ENCODE data around the gene GLT1D1. TPM values are rescaled to one million over a fixed set of nuclear protein-coding genes. Genes with fewer than 3 reads are reported as not detected.

The GLT1D1 gene
- total and polyA plus RNA-seq, 2 donors (not counting 3 experiments of a cell fraction or from before 2014, with no cell fraction given): not detected

DNA sequence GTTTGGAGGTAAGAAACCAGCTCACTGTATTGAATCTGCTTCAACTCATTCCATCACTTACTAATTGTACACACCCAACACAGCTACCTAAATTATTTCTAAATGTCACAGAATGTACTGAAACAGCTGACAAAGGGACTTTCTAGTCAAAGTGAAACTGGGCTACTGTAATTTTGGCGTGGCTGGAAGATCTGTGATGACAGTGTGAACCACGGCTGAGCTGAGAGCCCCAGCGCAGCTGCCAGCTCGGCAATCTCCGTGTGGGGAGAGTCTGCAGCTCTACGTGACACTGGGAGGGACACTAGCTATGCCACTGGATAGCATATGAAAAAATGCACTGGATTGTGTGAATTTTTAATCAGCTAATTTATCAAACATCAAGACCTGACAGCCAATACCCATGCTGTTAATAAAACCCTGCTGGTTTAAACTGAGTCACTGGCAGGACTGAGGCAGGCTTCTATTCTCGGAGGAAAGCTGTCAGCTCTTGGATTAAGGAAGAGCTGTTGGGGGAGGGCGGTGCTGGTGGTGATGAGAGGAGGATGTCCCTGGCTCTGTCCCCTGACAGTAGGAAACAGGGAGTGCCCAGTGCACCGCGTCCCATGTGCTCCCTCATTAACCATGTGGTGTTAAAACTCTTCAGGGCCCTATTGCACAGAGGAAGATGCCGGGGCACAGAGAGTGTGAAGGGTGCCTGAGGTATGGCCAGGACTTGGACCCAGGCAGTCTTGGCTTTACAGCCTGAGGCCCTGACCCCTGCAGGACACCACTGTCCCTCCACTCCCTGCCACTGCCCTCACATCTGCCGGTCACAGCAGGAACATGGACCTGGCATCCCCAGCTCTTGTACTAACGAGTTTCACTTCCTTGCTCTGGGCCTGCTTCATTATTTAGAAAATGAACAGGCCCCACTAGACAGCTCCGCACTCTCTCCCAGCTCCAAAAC lies 42.8 kb upstream of the GLT1D1 start:
- H3K27me3 ChIP-seq (ENCODE audit: control insufficient read depth in 2 of 2, insufficient read depth in 2 of 2, low read length in 2 of 2): no peaks in the 10 kb centered on the region
- TF ChIP-seq MYC (IDR thresholded peaks at IDR 0.05; ENCODE audit: low read depth, low read length): no peak
- TF ChIP-seq POLR2A (IDR thresholded peaks at IDR 0.05; ENCODE audit: low read depth, low read length): no peak
- no peaks in the 10 kb centered on the region for H3K4me1 ChIP-seq (ENCODE audit: control insufficient read depth, extremely low read depth, insufficient read depth, low read length)
- no peaks in the 10 kb centered on the region for H3K9me1 ChIP-seq (replicated peaks; ENCODE audit: control insufficient read depth, extremely low read depth, insufficient read depth, low read length)
- no peak overlapping the region for H3K4me2 ChIP-seq (ENCODE audit: insufficient read depth, low read length)
- no peak overlapping the region for H3K27ac ChIP-seq (ENCODE audit: insufficient read depth, low read depth, low read length)
- peaks cover 9 to 21% of the 10 kb centered on the region in 2 experiments for H3K36me3 ChIP-seq (ENCODE audit: control insufficient read depth in 2 of 2, extremely low read depth in 1 of 2, insufficient read depth in 2 of 2, low read length in 2 of 2)
- peaks cover 4% of the 10 kb centered on the region for H4K20me1 ChIP-seq (replicated peaks; ENCODE audit: control insufficient read depth, extremely low read depth, insufficient read depth, low read length)
- FAIRE-seq (no peak), DNase-seq (ENCODE audit: low read depth, low spot score) (no peak)
- no peak overlapping the region for H3K4me3 ChIP-seq (replicated peaks in 1 of 3; ENCODE audit: insufficient read depth in 1 of 3, low read depth in 1 of 3, low read length in 3 of 3)
- POLR2A ChIA-PET: no interaction called here
- H3K9ac ChIP-seq (replicated peaks; ENCODE audit: extremely low read depth, insufficient read depth, low read length): no peak overlapping the region
- dilution Hi-C loops (cut with MboI; ENCODE audit: extremely low pct_ligation_motif_present, low sequenced_read_pairs) (no loop called here), intact Hi-C loops (cut with micrococcal nuclease) (no loop called here)
- no peak overlapping the region for H2AFZ ChIP-seq (ENCODE audit: low read depth, low read length)
- H3K9me3 ChIP-seq (replicated peaks; ENCODE audit: control insufficient read depth, insufficient read depth, low read length): no peaks in the 10 kb centered on the region
- peaks cover 54% of the 10 kb centered on the region for H3K79me2 ChIP-seq (ENCODE audit: control insufficient read depth, insufficient read depth, low read length)
- no TSS peak for BruUV-seq (replicated peaks)
- CTCF ChIA-PET: interaction anchor here (1.1 to 1.5 kb wide), 3 partner anchors 12 to 26 kb away, joined by 3 to 6 read pairs (median 5); no protein-coding TSS in a partner anchor

- H3K9me1 ChIP-seq (replicated peaks; ENCODE audit: control insufficient read depth, extremely low read depth, insufficient read depth, low read length): no peaks in the 10 kb centered on the region
- no peaks in the 10 kb centered on the region for H3K9me3 ChIP-seq (replicated peaks; ENCODE audit: control insufficient read depth, insufficient read depth, low read length)
- TF ChIP-seq, protein P1, sequence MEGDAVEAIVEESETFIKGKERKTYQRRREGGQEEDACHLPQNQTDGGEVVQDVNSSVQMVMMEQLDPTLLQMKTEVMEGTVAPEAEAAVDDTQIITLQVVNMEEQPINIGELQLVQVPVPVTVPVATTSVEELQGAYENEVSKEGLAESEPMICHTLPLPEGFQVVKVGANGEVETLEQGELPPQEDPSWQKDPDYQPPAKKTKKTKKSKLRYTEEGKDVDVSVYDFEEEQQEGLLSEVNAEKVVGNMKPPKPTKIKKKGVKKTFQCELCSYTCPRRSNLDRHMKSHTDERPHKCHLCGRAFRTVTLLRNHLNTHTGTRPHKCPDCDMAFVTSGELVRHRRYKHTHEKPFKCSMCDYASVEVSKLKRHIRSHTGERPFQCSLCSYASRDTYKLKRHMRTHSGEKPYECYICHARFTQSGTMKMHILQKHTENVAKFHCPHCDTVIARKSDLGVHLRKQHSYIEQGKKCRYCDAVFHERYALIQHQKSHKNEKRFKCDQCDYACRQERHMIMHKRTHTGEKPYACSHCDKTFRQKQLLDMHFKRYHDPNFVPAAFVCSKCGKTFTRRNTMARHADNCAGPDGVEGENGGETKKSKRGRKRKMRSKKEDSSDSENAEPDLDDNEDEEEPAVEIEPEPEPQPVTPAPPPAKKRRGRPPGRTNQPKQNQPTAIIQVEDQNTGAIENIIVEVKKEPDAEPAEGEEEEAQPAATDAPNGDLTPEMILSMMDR (IDR thresholded peaks at IDR 0.05; ENCODE audit: extremely low read depth in 1 of 2, insufficient read depth in 1 of 2, low read depth in 1 of 2, low read length in 2 of 2): no peak
- TF ChIP-seq POLR2A (IDR thresholded peaks at IDR 0.05; ENCODE audit: low read depth, low read length): no peak
- TF ChIP-seq POLR2AphosphoS5 (IDR thresholded peaks at IDR 0.05; ENCODE audit: insufficient read depth, low read depth, low read length): no peak
- no peak for TF ChIP-seq MYC (IDR thresholded peaks at IDR 0.05; ENCODE audit: low read depth, low read length)
- no peak for TF ChIP-seq FOS (IDR thresholded peaks at IDR 0.05; ENCODE audit: borderline replicate concordance, insufficient read depth, low read length)
- no peak for TF ChIP-seq EZH2 (IDR thresholded peaks at IDR 0.05; ENCODE audit: borderline replicate concordance, low read depth, low read length, severe bottlenecking)
- TF ChIP-seq, protein P2, sequence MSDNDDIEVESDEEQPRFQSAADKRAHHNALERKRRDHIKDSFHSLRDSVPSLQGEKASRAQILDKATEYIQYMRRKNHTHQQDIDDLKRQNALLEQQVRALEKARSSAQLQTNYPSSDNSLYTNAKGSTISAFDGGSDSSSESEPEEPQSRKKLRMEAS (IDR thresholded peaks at IDR 0.05; ENCODE audit: insufficient read depth, insufficient read length): no peak
- TF ChIP-seq GATA2 (IDR thresholded peaks at IDR 0.05; ENCODE audit: insufficient read depth, insufficient read length, low read depth, low read length): no peak
- TF ChIP-seq JUN (IDR thresholded peaks at IDR 0.05; ENCODE audit: borderline replicate concordance, insufficient read depth, insufficient read length, low read depth): no peak
- no peak for FAIRE-seq
- no peaks in the 10 kb centered on the region for H3K27me3 ChIP-seq (ENCODE audit: control insufficient read depth in 2 of 2, insufficient read depth in 2 of 2, low read length in 2 of 2)
- peaks cover 67% of the 10 kb centered on the region for H3K79me2 ChIP-seq (ENCODE audit: control insufficient read depth, insufficient read depth, low read length)
- no TSS peak for BruUV-seq (replicated peaks)
- peaks cover 9 to 21% of the 10 kb centered on the region in 2 experiments for H3K36me3 ChIP-seq (ENCODE audit: control insufficient read depth in 2 of 2, extremely low read depth in 1 of 2, insufficient read depth in 2 of 2, low read length in 2 of 2)
- H3K9ac ChIP-seq (replicated peaks; ENCODE audit: extremely low read depth, insufficient read depth, low read length): no peak overlapping the region
- CTCF ChIA-PET: no interaction called here
- POLR2A ChIA-PET: no interaction called here
- no peak overlapping the region for H2AFZ ChIP-seq (ENCODE audit: low read depth, low read length)
- H4K20me1 ChIP-seq (replicated peaks; ENCODE audit: control insufficient read depth, extremely low read depth, insufficient read depth, low read length): peaks cover 4% of the 10 kb centered on the region
- no peaks in the 10 kb centered on the region for H3K4me1 ChIP-seq (ENCODE audit: control insufficient read depth, extremely low read depth, insufficient read depth, low read length)
- intact Hi-C loops (cut with micrococcal nuclease): no loop called here
- no peak overlapping the region for H3K27ac ChIP-seq (ENCODE audit: insufficient read depth, low read depth, low read length)
- dilution Hi-C loops (cut with MboI; ENCODE audit: extremely low pct_ligation_motif_present, low sequenced_read_pairs): no loop called here
- no peak overlapping the region for H3K4me3 ChIP-seq (replicated peaks in 1 of 3; ENCODE audit: insufficient read depth in 1 of 3, low read depth in 1 of 3, low read length in 3 of 3)
- DNase-seq (ENCODE audit: low read depth, low spot score): no peak
- no peak overlapping the region for H3K4me2 ChIP-seq (ENCODE audit: insufficient read depth, low read length)
Observed at GRCh38 chr12:128811806-128812205, 41.5 kb upstream of the GLT1D1 start.

All from endothelial cell of umbilical vein (primary cell).